Subcutaneous adipose tissue (tissue), 4 donors: ENCODE results near the gene CARD9. TPM values are rescaled to one million over a fixed set of nuclear protein-coding genes. Genes with fewer than 3 reads are reported as not detected.

Experiments used
- total RNA-seq, 4 donors: library from RNA; depleted of rRNA; stranded (reverse); fragments of >200 nt; gene quantifications; one replicate each; pipeline ENCODE4 v1.1.0, GENCODE V29; 2016
- TF ChIP-seq, protein P1 (sequence below): fragments of 450-650 bp; IDR thresholded peaks from one replicate; pipeline ENCODE4 v1.5.1; 2016; ENCODE audit warnings: low read depth, mild to moderate bottlenecking, control low read depth, antibody characterized with exemption, moderate library complexity

Gene CARD9
- total RNA-seq, 4 donors from 2014 or later, result 0.75 to 6.5 (median 3.3) TPM

DNA sequence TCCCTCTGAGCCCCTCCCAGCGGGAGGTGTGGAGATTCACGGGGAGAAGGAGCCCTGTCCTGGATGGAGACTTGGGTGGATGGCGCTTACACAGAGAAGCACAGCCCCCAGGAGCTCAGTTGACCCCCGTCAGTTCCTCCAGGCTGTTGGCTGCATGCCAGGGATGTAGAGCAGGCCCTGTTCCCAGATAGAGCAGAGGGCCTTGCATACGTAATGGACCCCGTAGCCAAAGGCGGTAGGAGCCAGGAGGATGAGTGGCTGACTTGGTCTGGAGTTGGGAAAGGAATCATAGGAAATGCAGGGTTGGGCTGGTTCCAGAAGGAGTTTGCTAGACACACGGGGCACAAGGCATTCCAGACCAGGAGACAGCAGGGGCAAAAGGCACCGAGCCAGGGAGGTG, 39.5 kb upstream of the CARD9 start:
- TF ChIP-seq, protein P1, sequence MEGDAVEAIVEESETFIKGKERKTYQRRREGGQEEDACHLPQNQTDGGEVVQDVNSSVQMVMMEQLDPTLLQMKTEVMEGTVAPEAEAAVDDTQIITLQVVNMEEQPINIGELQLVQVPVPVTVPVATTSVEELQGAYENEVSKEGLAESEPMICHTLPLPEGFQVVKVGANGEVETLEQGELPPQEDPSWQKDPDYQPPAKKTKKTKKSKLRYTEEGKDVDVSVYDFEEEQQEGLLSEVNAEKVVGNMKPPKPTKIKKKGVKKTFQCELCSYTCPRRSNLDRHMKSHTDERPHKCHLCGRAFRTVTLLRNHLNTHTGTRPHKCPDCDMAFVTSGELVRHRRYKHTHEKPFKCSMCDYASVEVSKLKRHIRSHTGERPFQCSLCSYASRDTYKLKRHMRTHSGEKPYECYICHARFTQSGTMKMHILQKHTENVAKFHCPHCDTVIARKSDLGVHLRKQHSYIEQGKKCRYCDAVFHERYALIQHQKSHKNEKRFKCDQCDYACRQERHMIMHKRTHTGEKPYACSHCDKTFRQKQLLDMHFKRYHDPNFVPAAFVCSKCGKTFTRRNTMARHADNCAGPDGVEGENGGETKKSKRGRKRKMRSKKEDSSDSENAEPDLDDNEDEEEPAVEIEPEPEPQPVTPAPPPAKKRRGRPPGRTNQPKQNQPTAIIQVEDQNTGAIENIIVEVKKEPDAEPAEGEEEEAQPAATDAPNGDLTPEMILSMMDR, result no peak

DNA sequence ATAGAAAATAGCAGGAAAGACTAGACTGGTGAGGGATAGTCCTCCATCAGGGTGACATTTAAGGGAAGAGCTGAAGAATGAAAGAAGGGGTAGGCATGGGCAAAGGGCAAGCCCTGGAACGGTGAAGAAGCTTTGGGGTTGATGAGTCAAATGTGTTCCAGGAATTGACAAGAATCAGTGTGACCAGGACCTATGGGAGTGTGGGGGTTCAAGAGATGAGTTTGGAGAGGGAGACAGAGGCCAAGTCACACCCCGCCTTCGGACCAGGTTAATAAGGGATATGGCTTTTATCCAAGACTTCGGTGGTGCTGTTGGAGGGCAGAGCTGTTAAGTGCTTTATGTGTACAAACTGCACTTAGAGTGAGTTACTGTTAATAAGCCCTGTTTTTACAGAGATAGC, 37.9 kb upstream of the CARD9 start:
- TF ChIP-seq, protein P1, result no peak

DNA sequence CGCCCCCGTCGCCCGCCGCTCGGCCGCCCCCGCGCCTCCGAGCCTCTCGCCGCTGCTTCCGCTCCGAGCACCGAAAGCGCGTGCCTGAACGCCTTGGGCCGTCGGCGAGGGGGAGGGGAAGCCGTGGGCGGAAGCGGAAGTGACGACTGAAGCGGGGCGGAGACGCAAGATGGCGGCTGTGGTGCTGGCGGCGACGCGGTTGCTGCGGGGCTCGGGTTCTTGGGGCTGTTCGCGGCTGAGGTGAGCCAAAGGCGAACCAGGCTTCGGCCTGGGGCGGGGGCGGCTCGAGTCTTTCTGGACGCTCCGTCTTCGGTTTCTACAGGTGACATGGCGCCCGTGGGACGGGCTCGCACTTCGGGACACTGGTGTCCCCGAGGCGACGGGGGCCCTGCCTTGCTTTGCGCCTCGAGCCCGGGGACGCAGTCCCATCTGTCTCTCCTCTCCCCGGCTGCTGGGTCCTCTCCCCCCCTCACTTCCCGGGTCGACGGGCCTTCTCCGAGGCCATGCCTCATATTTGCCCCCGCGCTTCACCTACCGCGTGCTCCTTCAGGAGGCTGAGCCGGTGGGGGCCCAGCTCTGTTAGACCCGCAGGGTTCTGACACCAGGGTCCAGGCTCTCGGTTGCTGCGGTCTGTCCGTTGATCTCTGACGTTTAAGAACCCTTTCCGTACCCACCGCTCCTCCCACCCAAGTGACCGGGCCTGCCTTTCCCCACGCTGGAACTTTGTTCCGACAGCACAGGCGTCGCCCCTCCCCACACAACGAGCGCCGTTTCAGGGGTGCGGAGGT, 37.2 kb upstream of the CARD9 start, which contains the start of the genes ENTR1 and PMPCA:
Gene ENTR1 (minus strand): TSS at position 115 of the 788 bp plus-strand sequence. CDS start 217 bp downstream, outside the sequence.
Gene PMPCA (plus strand): TSS at position 159 of the 788 bp plus-strand sequence. CDS start 11 bp downstream, at position 170.
- TF ChIP-seq, protein P1, result no peak

DNA sequence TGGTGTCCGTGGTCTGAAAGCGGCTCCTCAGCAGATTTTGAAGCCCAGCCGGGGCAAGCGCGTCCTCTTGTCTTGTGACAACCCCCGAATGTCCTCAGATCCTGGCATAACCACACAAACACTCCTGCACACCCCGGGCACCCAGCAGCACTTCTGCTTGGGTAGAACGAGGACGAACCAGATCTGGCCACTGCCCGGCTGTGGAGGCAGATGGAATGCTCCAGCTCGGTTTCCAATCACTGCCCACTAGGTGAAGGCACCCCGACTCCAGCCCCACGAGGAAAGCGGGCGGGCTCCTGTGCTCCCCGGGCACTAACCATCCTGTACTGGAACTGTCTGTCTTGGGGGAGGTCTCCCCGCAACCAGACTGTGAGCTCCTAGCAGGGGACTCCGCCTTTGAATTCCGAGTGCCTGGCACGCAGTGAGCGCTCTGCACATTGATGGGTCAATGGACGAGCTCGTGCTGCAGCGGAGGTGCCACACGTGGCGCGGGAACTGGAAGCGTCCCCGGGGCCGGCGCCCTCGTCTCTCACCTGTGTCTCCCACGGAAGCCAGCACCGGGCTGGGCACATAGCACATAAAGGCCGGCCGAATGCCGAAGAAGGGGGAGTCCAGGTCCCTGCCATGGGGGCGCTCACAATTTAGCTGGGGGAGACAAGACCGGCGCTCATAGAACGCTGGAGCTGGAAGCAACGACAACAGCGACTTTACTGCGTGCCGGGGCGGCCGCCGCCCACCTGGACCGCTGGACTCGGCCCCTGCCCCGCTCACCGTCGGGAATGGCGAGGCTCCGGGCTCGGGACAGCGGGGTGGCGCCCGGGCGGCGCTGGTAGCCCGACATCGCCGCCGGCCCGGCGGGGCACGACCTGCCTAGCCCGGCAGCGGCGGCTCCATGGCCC, 36.3 kb upstream of the CARD9 start:
- TF ChIP-seq, protein P1, result no peak

DNA sequence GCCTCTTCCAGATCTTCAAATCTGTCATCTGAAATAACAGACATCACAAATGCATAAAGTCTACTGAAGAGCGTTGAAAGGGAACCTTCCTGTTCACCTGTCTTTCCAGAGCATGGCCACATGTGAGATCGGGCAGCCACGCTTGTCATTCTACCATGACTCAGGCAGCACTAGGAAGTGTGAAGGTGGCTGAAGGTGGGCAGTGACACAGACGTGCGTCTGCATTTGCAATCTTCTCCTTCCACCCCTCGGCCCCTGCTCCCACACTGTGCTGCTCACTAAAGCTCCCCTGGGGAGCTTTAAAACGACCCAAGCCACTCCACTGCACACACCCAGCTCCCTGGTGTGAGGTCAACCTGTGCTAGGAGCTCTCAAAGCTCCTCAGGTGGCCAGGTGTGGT, 34.4 kb upstream of the CARD9 start:
- TF ChIP-seq, protein P1, result no peak

DNA sequence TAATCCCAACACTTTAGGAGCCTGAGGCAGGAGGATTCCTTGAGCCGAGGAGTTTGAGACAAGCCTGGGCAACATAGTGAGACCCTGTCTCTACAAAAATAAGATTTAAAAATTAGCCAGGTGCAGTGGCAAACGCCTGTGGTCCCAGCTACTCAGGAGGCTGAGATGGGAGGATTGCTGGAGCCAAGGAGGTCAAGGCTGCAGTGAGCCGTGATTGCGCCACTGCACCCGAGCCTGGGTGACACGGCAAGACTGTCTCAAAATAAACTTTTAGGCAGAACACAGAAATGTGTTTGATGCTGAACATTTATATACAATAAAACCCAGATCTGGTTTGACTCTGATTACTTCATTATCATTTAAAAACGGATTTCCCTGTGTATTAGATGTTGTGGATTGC, 32.0 kb upstream of the CARD9 start:
- TF ChIP-seq, protein P1, result no peak

DNA sequence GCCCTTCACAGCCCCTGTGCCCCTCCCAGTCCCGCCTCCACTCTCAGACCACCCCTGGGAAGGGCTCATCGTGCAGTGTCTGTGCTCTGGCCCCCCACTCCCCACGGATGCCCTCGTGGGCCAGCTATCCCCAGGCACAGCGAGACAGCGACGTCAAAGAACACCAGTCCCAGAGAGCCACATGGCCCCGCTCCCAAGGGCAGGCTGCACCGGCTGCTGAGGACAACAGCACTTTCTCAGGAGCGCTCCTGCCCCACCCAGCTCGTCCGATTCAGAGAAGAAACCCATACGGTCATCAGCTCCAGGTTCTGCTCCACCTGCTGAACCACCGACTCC, 31.3 kb upstream of the CARD9 start:
- TF ChIP-seq, protein P1, result no peak
